Karpas-422 (cell line): ENCODE results near the gene KRT79. TPM values are rescaled to one million over a fixed set of nuclear protein-coding genes. Genes with fewer than 3 reads are reported as not detected.
A peak's percentile ranks its signal among the peaks of the same experiment; 100 is the strongest.

Experiments used
- DNase-seq: peaks from one replicate; pipeline ENCODE4 v3.0.0-alpha.2; 2015
- H2AFZ ChIP-seq: fragments of 200-600 bp; sonication (generic); 2 replicates; pipeline ENCODE4 v1.6.1; 2014; ENCODE audit warnings: antibody characterized with exemption, low read length, mixed read lengths
- H3K27ac ChIP-seq: fragments of 200-600 bp; sonication (generic); 2 replicates; pipeline ENCODE4 v1.5.1; 2014; ENCODE audit warnings: mild to moderate bottlenecking, low read length, moderate library complexity
- H3K27me3 ChIP-seq: fragments of 200-600 bp; sonication (generic); 2 replicates; pipeline ENCODE4 v1.6.1; 2014; ENCODE audit warnings: low read length, mixed read lengths
- H3K36me3 ChIP-seq: fragments of 200-600 bp; sonication (generic); 2 replicates; pipeline ENCODE4 v1.6.1; 2014; ENCODE audit warnings: low read length, mixed read lengths; ENCODE audit not compliant: insufficient read depth
- H3K4me1 ChIP-seq: fragments of 200-600 bp; sonication (generic); 2 replicates; pipeline ENCODE4 v1.6.1; 2014; ENCODE audit warnings: mild to moderate bottlenecking, low read length, mixed read lengths
- H3K4me2 ChIP-seq: fragments of 200-600 bp; sonication (generic); 2 replicates; pipeline ENCODE4 v1.6.1; 2014; ENCODE audit warnings: low read length, low read depth, mild to moderate bottlenecking; ENCODE audit not compliant: poor library complexity, severe bottlenecking
- H3K4me3 ChIP-seq: fragments of 200-600 bp; sonication (generic); 2 replicates; pipeline ENCODE4 v1.5.1; 2014; ENCODE audit warnings: mild to moderate bottlenecking, antibody characterized with exemption, low read length, mixed read lengths
- H3K79me2 ChIP-seq: fragments of 200-600 bp; sonication (generic); 2 replicates; pipeline ENCODE4 v1.6.1; 2014; ENCODE audit warnings: mild to moderate bottlenecking, low read length, mixed read lengths
- H3K9ac ChIP-seq: fragments of 200-600 bp; sonication (generic); 2 replicates; pipeline ENCODE4 v1.6.0; 2014; ENCODE audit warnings: low read length
- H3K9me2 ChIP-seq: fragments of 200-600 bp; sonication (generic), shearing (Covaris generic); replicated peaks from 2 replicates; pipeline ENCODE4 v1.6.0; 2014; ENCODE audit warnings: mild to moderate bottlenecking, low read length, moderate library complexity; ENCODE audit not compliant: insufficient read depth
- H3K9me3 ChIP-seq: fragments of 300-700, 200-600 bp; sonication (generic); 2 replicates; pipeline ENCODE4 v1.6.1; 2014; ENCODE audit warnings: low read length, mixed read lengths
- H4K20me1 ChIP-seq: fragments of 200-600 bp; sonication (generic); 2 replicates; pipeline ENCODE4 v1.6.1; 2014; ENCODE audit warnings: mild to moderate bottlenecking, antibody characterized with exemption, low read length, low read depth; ENCODE audit not compliant: insufficient read depth
- total RNA-seq: library from RNA; depleted of rRNA; stranded (reverse); fragments of >200 nt; shearing (Covaris generic); gene quantifications from 2 replicates; pipeline ENCODE4 v1.2.3, GENCODE V29; 2014; ENCODE audit warnings: low replicate concordance

Gene KRT79
- total RNA-seq, 1 experiment from 2014 or later = not detected

DNA sequence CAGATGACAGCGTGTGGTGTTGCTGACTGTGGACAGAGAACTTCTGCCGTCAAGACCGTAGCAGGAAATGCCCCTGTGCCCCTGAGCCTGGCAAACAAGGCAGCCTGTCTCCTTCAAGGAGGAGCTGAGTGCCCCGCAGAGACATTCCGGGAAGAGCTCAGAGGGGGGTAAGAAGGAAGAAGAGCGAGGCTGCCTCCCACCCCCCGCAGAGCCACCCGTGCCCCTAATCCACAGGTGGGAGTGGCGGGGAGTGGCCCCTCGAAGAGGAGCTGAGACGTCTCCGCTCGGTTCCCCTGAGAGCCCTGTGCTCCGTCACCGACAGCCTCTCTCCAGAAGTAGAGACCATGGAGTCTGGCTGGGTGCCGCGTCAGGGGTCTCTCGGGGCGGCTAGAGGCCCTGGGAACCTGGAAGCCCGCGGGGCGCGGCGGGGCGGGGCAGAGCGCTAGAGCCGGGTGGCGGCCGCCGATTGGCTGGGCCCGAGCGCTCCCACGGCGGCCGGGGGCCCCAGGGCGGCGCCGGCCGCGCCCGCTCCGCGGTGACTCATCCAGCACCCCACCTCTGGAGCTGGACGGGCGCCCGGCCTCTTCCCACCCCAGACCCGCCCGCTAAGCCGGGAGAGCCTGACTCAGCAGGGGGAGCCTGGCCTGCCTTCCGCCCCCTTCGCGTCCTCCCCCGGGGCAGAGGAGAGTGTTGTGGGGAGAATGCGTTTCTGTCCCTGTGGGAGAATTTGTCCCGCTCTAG is 39.9 kb upstream of the KRT79 start:
- no peak overlapping the region for H3K4me3 ChIP-seq

DNA sequence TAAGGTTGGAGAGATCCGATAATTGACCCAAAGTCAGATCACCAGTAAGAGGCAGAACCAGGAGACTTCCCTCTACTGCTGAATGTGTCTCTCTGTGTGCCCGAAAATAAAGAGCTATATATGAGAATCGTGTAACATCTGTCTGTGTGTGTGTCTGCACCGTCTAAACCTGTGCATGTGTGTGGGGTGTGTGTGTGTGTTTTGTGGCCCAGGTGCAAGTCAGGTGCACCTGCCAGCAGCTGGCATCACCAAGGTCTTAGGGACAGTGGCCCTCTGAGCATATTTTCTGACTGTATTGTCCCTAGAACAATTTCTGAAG is 39.4 kb upstream of the KRT79 start:
- DNase-seq = no peak
- Histone ChIP-seq H3K4me3 (no peak overlapping the region), H3K9me3 (no peaks in the 10 kb centered on the region), H3K9me2 (no peaks in the 10 kb centered on the region), H3K27me3 (no peaks in the 10 kb centered on the region), H4K20me1 (peaks cover 9% of the 10 kb centered on the region), H3K36me3 (no peaks in the 10 kb centered on the region), H3K4me2 (no peak overlapping the region), H3K4me1 (peaks cover 17% of the 10 kb centered on the region), H3K9ac (no peak overlapping the region), H3K27ac (no peak overlapping the region), H2AFZ (no peak overlapping the region), H3K79me2 (no peaks in the 10 kb centered on the region)

More for the DNA sequence above, 39.9 kb upstream of the KRT79 start:
- Histone ChIP-seq H3K9ac (0 out of 2 replicates have a peak overlapping the region, but pooled peaks have one; percentile 33), H3K9me2 (no peaks in the 10 kb centered on the region), H4K20me1 (peaks cover 9% of the 10 kb centered on the region), H3K9me3 (no peaks in the 10 kb centered on the region), H2AFZ (no peak overlapping the region), H3K4me2 (peak overlapping the region; percentile 41), H3K4me1 (peaks cover 17% of the 10 kb centered on the region), H3K27me3 (no peaks in the 10 kb centered on the region), H3K79me2 (no peaks in the 10 kb centered on the region), H3K27ac (no peak overlapping the region), H3K36me3 (no peaks in the 10 kb centered on the region)
- DNase-seq = no peak

DNA sequence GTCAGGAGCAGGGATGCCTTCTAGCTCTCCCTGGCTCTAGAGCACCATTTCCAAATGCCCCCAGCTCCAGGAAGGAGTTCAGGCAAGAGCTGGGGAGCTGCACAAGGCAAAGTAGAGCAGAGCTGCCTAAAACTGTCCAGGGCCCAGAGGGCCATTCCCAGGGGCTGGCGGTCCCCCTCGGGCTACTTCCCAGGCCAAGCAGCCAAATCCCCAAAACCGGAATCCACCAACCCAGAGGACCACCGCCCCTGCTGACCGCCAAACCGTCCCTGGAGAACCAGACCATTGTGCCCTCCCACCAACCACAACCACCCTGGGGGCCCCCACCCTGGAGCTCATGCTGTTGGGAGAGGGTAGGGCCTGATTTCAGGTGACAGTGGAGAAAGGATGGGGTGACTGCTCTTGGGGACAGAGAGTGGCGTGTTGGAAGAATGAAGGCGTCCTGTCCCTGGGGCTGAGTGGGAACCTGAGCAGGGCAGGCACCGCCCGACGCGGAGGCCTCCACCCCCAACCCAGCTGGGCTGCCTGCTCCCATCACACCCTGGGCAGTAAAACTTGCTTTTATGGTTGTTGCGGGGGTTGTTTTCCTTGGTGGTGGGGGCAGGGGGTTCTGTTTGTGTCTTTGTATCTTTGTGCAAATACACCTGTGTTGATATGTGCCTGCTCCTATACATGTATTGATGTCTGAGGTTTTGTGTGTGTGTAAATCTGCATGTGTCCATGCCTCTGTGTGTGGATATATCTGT is 38.7 kb upstream of the KRT79 start:
- Histone ChIP-seq H3K4me3 (no peak overlapping the region), H3K4me1 (peaks cover 17% of the 10 kb centered on the region), H2AFZ (no peak overlapping the region), H3K9ac (no peak overlapping the region), H3K27me3 (no peaks in the 10 kb centered on the region), H3K36me3 (no peaks in the 10 kb centered on the region), H3K9me2 (no peaks in the 10 kb centered on the region), H3K27ac (no peak overlapping the region), H3K79me2 (no peaks in the 10 kb centered on the region), H4K20me1 (peaks cover 9% of the 10 kb centered on the region), H3K4me2 (no peak overlapping the region), H3K9me3 (no peaks in the 10 kb centered on the region)
- DNase-seq = no peak

DNA sequence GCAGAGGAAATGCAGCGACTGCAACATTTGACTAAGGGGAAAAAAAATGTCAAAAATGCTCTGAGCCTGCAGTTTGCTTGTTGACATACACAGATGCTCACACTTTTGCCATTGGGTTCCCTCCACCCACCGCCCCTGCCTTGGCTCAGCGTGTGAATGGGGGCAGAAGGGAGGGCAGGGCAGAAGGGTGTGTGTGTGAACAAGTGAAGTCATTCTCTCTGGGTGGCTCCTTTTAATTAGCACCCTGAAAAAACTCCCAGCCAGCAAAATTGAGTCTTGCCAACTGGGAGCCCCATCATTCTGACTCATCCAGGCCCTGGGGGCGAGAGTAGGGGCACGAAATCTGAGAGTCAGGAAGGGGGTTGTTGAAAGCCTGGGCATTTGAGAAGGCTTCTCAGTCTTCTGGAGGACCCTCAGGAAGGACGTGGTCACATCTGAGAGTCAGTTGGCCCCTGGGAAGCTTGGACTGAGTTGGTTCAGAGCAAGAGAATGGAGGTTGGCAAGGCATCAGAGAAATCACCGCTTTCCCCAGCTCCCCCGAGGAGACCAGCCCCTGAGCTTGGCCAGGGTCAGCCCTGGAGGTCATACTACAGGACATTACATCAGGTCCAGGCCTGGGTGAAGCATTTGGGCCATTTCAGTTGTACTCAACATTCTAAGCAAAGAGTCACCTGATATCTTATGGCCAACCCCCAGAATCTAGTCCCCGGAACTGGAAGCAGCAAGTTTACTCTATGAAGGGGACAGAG is 37.4 kb upstream of the KRT79 start:
- no peak for DNase-seq
- Histone ChIP-seq H3K9me2 (no peaks in the 10 kb centered on the region), H3K4me3 (no peak overlapping the region), H3K79me2 (no peaks in the 10 kb centered on the region), H2AFZ (no peak overlapping the region), H3K4me2 (no peak overlapping the region), H3K9ac (no peak overlapping the region), H3K9me3 (no peaks in the 10 kb centered on the region), H4K20me1 (peaks cover 9% of the 10 kb centered on the region), H3K27me3 (no peaks in the 10 kb centered on the region), H3K27ac (no peak overlapping the region), H3K36me3 (no peaks in the 10 kb centered on the region), H3K4me1 (peaks cover 17% of the 10 kb centered on the region)

DNA sequence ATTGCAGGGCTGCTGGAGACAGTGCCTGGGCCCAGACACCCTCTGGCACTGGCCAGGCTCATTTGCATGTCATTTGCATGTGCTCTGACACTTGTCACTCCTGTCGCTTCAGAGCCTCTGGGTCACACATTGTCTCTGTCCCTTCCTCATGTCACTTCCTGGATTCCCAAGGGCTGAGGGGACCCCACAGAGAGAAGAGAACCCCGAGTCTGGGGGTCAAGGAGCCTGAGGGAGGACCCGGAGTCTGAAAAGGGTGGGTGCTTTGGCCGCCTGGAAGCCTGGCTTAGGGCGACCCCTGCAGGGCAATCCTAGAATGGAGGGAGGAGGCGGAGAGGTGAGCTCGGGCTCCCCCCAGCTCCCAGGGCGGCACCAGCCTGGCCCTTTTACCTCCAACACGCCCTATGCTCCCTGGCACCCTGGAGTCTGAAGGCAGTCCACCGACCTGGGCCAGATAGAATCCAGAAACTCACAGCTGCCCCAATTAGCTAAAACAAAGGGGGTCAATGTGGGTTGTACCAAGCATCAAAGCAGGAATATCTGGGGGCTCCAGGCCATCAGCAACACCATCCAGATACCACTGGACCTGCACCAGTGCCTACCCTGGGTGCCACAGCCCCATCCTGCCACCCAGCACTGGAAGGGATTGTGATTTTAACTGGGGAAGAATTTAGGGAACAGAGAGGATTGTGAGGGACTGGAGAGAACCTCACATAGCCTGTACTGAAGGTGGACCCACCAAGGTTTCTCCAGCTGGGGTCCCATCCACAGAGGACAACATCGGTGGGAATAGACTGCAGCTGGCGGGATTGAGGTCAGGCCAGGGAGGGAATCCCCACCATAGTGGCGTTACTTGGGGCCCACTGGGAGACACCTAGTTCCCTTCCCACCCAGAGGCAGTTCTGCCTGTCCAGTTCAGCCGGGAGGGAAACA is 36.5 kb upstream of the KRT79 start:
- peak overlapping the region; percentile 4; the same call in 1 of the 2 replicates for H3K9ac ChIP-seq
- no peaks in the 10 kb centered on the region for H3K9me2 ChIP-seq
- no peaks in the 10 kb centered on the region for H3K79me2 ChIP-seq
- no peak overlapping the region for H3K27ac ChIP-seq
- no peaks in the 10 kb centered on the region for H3K36me3 ChIP-seq
- no peaks in the 10 kb centered on the region for H3K27me3 ChIP-seq
- peaks cover 9% of the 10 kb centered on the region for H4K20me1 ChIP-seq
- peak; percentile 87 for DNase-seq
- H3K4me1 ChIP-seq = peaks cover 17% of the 10 kb centered on the region
- peak overlapping the region; percentile 24; the same call in 1 of the 2 replicates for H3K4me3 ChIP-seq
- peak overlapping the region; percentile 62 for H3K4me2 ChIP-seq
- H2AFZ ChIP-seq = no peak overlapping the region
- H3K9me3 ChIP-seq = no peaks in the 10 kb centered on the region

DNA sequence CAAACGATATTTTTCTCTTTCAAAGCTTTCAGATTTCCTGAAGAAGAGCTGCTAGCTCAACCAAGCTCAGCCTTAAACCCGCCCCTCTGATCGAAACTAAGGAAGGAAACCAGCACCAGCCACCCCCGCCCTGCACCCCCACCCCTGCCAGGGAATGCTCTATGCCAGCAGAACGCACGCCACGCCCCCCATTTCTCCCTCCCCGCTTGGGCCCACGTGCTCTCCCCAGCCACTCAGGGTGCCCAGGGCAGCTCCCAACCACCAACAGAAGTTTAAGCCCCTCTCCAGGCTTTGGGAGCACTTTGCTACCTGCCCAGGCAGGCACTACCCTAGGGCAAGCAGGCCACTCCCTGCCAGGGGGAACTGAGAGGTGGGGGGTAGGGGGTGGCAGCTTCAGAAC is 33.5 kb upstream of the KRT79 start:
- Histone ChIP-seq H2AFZ (no peak overlapping the region), H3K27ac (no peak overlapping the region), H3K79me2 (no peaks in the 10 kb centered on the region), H4K20me1 (peaks cover 9% of the 10 kb centered on the region), H3K9me3 (no peaks in the 10 kb centered on the region), H3K4me3 (no peak overlapping the region), H3K9me2 (no peaks in the 10 kb centered on the region), H3K4me1 (peaks cover 17% of the 10 kb centered on the region), H3K9ac (no peak overlapping the region), H3K36me3 (no peaks in the 10 kb centered on the region), H3K4me2 (no peak overlapping the region), H3K27me3 (no peaks in the 10 kb centered on the region)
- DNase-seq = no peak

DNA sequence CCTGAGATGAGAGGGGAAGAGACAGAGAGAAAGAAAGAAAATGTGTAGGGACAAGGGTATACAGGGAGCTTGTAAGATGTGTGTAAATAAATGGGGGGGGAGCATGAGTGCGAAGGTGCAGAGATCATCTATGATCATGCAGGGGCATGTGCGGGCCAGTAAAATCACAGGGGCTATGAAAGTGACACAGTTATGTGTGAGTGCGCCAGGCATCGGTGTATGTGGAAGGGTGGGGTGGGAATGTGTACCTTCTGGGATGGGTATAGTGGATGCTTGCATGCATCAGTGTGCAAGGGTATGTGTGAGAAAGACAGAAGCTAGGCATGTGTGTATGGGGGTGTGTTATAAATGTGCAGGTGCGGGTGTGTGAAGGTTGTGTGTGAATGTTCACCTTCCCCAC is 33.0 kb upstream of the KRT79 start:
- DNase-seq = no peak
- no peak overlapping the region for H3K4me3 ChIP-seq
- H3K27ac ChIP-seq = no peak overlapping the region
- no peaks in the 10 kb centered on the region for H3K27me3 ChIP-seq
- H3K79me2 ChIP-seq = no peaks in the 10 kb centered on the region
- H3K9ac ChIP-seq = no peak overlapping the region
- H3K36me3 ChIP-seq = no peaks in the 10 kb centered on the region
- no peaks in the 10 kb centered on the region for H3K9me2 ChIP-seq
- H3K4me1 ChIP-seq = peaks cover 17% of the 10 kb centered on the region
- peaks cover 9% of the 10 kb centered on the region for H4K20me1 ChIP-seq
- H3K4me2 ChIP-seq = no peak overlapping the region
- no peaks in the 10 kb centered on the region for H3K9me3 ChIP-seq
- H2AFZ ChIP-seq = no peak overlapping the region
